Activated CD4-positive, alpha-beta T cell treated with anti-CD3 and anti-CD28 coated beads for 24 hours (primary cell): ENCODE data around the gene KCNJ16.
"Not testable (repeated sequence)": the region's sequence is repeated elsewhere in the genome, so short reads cannot be mapped to it uniquely, and the experiment has no call there.

Source experiments
- DNase-seq, 2 donors: peaks; one replicate each; pipeline ENCODE4 v3.0.0-alpha.2; 2020; ENCODE audit warnings: low read depth in 2 of 2

The KCNJ16 gene

GRCh38 chr17:70074956-70075355 is at the start of gene KCNJ16:
KCNJ16 (plus strand) TSS chr17:70075225; CDS start chr17:70132088, 56,863 bp downstream.
- no peak for DNase-seq

- no peak for DNase-seq
Observed at GRCh38 chr17:70028397-70028796, 46.6 kb upstream of the KCNJ16 start.

GRCh38 chr17:70028978-70029767 is 45.9 kb upstream of the KCNJ16 start:
- DNase-seq = no peak

- no peak for DNase-seq
Observed at GRCh38 chr17:70030371-70030770, 44.7 kb upstream of the KCNJ16 start.

GRCh38 chr17:70031341-70031740 is 43.7 kb upstream of the KCNJ16 start:
- no peak for DNase-seq

GRCh38 chr17:70033165-70033564 is 41.9 kb upstream of the KCNJ16 start:
- DNase-seq = no peak

GRCh38 chr17:70034158-70034557 is 40.9 kb upstream of the KCNJ16 start:
- no peak for DNase-seq

- no peak for DNase-seq
Observed at GRCh38 chr17:70037498-70037897, 37.5 kb upstream of the KCNJ16 start.

- no peak for DNase-seq
Observed at GRCh38 chr17:70040336-70040735, 34.7 kb upstream of the KCNJ16 start.

GRCh38 chr17:70041061-70041460 is 34.0 kb upstream of the KCNJ16 start:
- DNase-seq = no peak

GRCh38 chr17:70041540-70041939 is 33.5 kb upstream of the KCNJ16 start:
- DNase-seq = no peak

GRCh38 chr17:70045780-70046179 is 29.2 kb upstream of the KCNJ16 start:
- DNase-seq = not testable (repeated sequence)

- DNase-seq = no peak
Observed at GRCh38 chr17:70047619-70048419, 27.2 kb upstream of the KCNJ16 start.

GRCh38 chr17:70049801-70050591 is 25.0 kb upstream of the KCNJ16 start:
- DNase-seq = no peak

- DNase-seq = no peak
Observed at GRCh38 chr17:70050931-70051330, 24.1 kb upstream of the KCNJ16 start.

- DNase-seq = no peak
Observed at GRCh38 chr17:70053241-70054234, 21.5 kb upstream of the KCNJ16 start.

GRCh38 chr17:70055000-70055399 is 20.0 kb upstream of the KCNJ16 start:
- no peak for DNase-seq

- no peak for DNase-seq
Observed at GRCh38 chr17:70059071-70059470, 16.0 kb upstream of the KCNJ16 start.

GRCh38 chr17:70059649-70060048 is 15.4 kb upstream of the KCNJ16 start:
- DNase-seq = no peak

GRCh38 chr17:70060415-70060814 is 14.6 kb upstream of the KCNJ16 start:
- no peak for DNase-seq

GRCh38 chr17:70067134-70067533 is 7.9 kb upstream of the KCNJ16 start:
- no peak for DNase-seq
